Activated CD4-positive, CD25-positive, alpha-beta regulatory T cell treated with anti-CD3 and anti-CD28 coated beads, Interleukin-2, amount 50 U/mL, for 72 hours (primary cell): ENCODE results near the gene HPS1.
"Not testable (repeated sequence)": the region's sequence is repeated elsewhere in the genome, so short reads cannot be mapped to it uniquely, and the experiment has no call there.

Source experiments
- DNase-seq: peaks from one replicate; pipeline ENCODE4 v3.0.0; 2021

The HPS1 gene

DNA sequence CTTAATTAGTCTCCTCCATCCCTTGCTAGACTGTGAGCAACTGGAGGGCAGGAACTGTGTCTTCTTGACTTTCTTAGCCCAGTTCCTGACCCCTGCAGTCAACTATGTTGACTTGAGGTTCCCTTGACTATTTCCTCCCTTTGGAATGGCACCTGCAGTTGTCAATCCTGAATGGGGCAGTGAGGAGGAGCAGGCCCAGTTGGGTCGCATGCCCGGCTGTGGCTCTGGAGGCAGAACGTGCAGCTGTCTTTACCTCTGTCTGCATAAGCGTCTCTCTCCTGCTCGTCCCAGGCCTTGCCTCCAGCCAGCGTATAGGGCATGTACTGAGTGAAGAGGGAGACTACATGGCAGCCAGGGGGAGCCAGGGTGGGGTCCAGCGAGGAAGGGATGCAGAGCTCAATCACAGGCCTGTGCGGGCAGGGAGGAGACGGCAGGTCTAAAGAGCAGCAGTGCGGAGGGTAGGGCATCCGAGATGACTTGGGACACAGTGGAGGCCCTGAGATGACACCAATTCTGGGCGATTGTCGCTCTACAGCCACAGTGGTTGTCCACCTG lies 58.6 kb downstream of the HPS1 start:
- no peak for DNase-seq

DNA sequence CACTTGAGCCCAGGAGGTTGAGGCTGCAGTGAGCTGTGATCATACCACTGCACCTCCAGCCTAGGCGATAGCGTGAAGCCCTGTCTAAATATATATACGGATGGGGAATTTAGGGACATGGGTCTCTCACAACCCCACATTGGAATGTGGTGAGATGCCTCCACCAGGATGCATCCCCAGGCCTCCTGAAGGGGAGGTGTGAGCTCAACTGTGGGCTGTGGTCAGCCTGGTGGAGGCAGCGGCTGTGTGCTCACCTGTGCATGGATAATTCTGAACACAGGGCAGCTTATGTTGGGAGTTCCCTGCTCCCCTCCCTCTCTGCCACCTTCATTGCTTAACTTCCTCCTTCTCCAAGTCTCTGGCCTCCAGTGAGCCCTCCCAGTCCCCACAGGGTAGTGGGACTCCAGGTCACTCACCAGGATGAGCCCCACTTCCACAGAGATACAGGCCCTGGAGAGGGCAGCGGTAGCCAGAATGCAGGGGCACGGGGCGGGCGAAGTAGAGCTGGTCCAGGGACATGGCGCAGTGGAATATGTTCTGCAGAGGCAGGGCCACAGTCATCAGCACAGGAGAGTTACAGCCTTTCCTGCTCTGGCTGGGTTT lies 62.1 kb downstream of the HPS1 start:
- DNase-seq, result no peak

DNA sequence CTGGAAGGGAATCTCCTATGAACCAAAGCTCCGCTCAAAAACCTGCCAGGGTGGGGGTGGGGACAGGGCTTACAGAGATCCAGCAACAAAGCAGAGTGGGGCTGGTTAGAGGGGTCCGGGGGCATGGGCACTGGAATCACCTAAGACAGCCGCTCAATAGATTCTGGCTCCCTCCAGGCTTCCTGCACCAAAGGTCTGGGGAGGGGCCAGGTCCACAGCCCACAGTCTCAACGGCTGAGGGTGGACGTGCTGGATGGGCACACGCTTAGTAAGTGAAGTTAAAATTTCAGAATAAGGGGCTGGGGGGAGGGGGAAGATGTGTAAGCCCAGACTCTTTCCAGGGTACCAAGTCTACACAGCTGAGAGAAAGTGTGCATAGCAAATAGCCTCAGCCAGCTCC lies 62.9 kb downstream of the HPS1 start:
- DNase-seq, result no peak

DNA sequence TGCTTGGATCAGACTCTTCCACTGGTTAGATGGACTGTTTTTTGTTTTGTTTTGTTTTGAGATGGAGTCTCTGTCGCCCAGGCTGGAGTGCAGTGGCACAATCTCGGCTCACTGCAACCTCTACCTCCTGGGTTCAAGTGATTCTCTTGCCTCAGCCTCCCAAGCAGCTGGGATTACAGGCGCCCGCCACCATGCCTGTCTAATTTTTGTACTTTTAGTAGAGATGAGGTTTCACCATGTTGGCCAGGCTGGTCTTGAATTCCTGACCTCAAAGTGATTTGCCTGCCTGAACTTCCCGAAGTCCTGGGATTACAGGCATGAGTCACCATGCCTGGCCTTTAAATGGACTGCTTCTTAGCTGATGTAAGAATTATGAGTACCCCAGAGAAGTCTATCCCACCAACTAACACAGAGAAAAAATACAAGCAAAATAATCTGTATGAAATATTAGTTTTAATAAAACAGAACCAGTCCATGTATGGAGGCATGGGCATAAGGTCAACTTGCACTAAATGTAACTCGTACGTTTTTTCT lies 63.5 kb downstream of the HPS1 start:
- DNase-seq, result not testable (repeated sequence)

DNA sequence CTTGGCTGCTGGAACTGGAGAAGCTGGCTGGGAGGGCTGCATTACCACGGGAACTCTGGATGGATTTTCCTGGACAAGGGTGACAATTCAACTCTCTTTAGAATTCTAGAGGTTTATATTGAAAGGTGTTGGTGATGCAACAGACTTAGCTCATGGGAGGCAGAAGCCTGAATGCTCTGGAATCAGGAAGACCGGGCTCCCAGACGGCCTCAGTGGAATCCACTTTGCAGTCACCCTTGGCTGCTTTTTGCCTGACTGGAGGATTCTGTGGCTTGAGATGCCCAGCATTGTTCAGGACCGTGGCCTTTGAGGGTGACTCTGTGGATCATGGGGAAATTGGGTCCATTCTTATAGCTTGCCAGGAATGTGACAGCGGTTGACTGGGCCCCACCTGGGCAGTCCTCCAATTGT lies 64.0 kb downstream of the HPS1 start:
- DNase-seq, result no peak

DNA sequence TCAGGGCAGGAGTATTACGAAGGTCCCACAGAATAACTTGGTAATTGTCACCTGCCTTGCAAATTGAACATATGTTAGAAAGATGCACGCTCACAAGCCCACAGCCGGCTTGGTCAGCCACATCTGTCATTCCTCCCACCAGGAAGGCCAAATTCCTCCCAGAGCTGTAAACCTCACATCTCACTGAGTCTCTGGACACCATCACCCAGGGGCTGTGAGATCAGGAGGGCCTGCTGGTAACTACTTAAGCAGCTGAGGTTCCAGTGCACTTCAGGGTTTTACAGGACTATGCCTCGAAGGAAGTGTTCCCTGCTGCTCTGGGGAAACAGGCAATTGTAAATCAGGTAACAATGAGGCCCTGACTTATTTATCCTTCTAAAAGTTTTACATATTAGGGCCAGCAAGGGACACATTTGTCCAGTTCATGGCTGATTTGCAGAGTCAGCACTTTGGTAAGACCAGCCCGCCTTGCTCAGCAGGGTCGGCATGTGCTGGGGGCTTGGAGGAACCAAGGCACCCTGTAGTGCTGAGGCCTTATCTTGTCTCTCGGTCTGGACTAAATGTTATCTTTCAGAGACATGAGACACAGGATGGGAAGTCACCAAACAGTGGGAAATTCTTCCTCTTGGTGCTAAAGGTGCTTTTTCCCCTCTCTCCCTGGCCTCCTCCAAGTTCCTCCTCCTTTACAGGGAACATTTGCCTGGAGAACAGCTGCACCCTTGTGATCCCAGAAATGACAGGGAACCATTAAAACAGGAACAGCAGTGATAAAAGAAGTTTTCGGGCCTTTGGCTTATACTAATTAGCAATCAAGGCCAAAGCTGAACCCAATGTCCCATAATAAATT lies 66.0 kb downstream of the HPS1 start:
- DNase-seq, result no peak

DNA sequence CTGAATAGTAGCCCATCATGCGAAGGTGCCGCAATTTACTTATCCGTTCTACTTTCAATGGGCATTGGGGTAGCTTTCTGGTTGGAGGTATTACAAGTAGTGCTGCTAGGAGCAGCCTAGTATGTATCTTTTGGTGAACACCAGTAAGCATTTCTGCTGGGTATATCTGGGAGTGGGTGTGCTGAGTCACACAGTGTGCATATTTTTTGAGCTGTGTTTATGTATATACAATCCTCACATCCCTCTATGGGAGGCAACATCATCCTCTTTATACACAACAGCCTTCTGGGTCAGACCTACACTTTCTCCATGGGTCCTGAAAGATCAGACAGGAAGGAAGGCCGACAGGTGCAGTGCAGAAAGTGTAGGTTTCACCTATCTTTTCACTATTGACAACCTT lies 68.0 kb downstream of the HPS1 start:
- DNase-seq, result no peak

DNA sequence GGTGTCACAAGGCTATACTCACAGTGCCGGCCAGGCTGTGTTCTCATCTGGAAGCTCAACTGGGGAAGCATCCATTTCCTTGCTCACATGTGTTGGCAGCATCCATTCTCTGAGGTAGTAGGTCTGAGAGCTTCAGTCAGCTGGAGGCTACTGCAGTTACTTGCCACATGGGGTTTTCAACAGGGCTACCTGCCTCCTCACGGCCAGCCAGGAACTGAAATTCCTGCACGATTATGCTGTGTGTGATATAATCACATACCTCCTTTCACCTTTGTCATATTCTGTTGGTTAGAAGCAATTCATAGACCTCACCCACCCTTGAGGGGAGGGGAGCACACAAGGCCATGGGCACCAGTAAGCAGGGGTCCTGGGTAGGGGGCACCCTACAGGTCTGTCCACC lies 69.2 kb downstream of the HPS1 start:
- no peak for DNase-seq

DNA sequence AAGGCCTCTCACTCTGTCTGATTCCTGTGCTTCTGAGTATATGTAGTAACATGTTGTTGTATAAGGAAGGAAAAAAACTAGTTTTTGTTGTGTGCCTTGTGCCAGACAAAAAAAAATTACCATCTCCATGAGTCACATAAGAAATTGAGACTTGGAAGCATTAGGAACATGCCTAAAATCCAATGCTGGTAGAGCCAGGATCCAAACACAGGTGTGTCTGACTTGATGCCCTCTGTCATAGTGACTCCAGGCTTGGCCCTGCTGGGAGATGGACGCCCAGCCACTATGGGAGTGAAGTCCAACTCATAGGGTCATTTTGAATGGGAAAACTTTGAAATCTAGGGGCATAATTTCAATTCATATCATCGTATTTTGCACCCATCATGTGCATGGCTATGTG lies 69.7 kb downstream of the HPS1 start:
- DNase-seq, result no peak

DNA sequence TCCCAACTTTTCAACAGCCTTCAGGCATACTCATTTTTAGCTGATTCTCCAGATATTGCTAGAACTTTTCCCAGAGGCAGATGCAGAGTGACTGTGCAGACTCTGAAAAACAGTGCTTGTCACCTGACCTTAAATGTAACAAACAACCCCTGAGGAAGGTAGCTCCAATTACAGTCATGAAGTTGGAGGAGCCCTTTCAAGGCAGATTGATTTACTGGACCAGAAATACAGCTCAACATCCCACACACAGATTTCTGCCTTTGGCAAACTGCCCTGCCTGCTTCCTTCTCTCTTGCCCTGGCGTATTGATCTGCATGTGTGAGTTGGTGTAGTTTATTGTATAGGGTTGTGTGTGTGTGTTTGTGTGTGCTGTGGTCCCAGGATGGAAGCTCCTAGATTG lies 70.2 kb downstream of the HPS1 start:
- DNase-seq, result no peak

DNA sequence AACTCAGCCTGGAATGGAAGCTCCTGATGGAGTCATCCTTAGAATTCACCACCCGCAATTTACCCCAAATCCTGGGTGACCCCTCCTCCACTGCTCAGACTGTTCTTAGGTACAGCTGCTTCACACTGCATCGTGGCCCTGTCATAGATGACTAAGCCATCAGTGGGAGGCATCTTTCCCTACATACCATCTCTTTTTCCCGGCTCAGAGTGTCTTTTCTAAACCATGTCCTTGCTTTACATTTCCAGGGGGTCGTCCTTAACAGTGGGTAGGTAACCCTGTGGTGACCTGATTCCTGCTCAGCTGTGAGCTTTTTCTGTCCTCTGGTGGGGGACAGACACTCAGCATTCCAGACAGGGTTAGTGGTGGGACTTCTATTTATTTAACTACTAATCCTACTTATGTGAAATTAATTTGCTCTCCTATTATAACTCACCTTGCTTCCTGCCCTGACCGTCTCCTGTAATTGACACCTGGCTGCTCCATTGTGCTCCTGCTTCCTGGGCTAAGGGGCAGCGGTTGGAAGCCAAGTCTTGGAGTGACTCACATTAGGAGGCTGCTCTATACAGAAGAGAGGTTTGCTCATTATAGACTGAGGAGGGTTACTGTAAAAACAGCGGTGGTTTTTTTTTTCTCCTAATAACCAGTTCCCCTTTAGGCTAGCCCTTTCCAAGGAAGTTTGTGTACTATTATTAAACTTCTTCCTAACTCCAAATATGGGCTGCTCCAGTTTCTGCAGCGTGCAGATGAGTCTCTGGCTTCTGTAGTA lies 72.3 kb downstream of the HPS1 start:
- no peak for DNase-seq

DNA sequence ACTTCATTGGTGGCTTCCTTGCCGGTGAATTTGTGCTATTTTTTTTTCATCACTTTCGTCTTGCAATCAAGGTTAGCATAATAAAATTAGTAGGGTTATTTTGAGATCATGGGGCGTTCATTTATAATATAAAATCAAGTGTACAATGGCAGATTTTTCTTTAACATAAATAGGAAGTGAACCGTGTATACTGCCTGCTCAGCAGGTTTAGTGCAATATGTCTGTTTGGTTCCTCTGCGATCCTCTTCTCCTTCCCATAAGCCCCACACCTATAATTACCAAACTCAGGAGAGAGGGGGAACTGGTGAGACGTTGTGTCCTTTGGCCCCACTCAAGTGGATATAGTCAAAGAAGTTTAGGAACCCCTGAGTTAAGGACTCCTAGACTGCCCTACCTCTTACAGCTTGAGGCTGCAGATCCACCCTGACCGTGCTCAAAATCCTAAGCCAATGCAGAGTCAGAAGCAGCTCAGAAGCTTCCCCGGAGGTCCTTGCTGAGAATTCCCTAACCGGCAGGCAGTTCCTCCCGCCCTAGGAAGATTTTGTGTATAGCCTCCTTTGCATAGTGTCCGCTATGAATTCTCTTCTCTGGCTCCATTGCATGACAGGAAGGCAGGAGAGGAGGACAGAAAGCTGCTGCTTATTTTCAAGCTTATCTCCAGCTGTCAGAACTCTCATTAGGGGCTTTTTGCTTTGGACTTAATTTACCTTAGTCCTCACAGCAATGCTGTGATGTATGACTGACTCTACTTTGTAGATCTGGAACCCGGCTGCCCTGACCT lies 73.3 kb downstream of the HPS1 start:
- DNase-seq, result no peak

DNA sequence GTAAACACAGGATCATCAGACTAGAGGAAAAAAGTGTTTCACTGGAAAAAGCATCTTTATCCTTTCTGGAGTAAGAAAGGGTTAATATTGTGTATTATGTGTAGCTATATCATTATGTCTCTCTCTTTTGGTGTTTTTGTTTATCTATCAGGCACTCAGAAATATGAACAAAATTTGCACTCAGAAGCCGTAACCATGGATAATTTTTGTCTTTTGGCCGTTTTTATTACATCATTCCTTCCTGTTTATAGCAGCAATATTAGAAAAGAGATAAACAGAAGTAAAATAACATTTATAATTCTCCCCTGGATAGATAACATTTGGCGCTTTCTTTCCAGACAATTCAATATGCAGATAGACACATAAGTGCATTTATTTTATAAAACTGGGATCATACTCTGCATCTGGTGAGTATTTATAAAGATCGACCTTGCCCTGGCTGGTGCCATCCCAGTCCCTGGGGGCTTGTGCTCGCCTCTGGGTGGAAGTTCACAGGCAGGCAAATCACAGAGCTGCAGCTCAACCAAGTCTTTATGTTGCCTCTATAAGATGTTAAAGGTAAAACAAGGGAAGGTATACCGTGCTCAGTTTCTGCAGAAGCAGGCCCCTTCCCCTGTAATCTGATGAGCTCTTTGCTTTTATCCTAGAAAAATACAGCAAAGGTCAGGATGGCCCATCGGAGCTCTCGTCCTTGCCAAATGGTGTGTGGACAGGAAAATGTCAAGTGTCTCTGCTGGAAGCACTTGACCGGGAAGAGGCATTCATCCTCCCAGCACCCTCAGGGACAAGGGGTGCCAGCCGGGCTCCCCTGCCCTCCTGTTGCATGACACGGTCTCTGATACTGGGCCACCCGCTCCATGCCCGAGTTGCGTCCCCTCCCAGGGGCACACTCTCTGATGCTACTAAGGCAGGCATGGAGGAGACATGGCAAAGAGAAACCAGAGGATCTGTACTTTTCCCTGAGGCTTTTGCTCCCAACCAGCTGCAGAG lies 75.6 kb downstream of the HPS1 start:
- DNase-seq, result no peak

DNA sequence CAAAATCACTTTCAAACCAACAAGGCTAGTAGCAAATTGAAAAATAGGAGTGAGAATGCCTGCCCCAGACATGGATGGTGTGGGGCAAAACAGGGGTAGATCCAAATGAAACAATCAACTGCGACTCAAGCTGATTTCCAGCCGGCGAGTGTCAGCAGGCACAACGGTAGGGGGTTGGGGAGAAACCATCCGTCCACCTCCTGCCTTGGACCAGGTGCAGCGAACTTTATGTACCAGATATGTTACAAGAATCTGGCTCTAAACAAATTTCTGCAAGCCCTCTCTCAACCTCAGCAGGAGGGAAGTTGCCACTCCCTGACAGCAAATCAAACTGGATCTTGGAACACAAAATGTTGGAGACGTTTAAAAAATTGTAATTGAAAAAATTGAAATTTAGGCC lies 76.9 kb downstream of the HPS1 start:
- DNase-seq, result no peak

DNA sequence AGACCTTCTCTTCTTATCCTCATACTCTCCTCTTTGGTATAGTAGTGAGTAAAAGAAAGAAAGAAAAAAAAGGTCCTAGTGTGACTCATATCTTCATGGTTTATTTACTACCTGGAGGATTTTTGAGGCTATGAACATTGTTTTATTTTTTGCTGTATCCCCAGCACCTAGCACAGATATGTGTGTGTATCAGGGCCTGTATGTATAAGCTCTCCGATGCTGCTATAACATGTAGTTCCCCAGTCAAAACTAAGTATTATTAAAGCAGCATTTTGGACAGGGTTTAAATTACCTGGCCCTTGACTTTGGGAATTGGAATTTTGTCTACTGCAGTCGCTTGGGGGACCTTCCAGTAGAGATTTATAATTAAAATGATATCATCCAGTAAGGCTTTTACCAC lies 78.1 kb downstream of the HPS1 start:
- DNase-seq, result no peak

DNA sequence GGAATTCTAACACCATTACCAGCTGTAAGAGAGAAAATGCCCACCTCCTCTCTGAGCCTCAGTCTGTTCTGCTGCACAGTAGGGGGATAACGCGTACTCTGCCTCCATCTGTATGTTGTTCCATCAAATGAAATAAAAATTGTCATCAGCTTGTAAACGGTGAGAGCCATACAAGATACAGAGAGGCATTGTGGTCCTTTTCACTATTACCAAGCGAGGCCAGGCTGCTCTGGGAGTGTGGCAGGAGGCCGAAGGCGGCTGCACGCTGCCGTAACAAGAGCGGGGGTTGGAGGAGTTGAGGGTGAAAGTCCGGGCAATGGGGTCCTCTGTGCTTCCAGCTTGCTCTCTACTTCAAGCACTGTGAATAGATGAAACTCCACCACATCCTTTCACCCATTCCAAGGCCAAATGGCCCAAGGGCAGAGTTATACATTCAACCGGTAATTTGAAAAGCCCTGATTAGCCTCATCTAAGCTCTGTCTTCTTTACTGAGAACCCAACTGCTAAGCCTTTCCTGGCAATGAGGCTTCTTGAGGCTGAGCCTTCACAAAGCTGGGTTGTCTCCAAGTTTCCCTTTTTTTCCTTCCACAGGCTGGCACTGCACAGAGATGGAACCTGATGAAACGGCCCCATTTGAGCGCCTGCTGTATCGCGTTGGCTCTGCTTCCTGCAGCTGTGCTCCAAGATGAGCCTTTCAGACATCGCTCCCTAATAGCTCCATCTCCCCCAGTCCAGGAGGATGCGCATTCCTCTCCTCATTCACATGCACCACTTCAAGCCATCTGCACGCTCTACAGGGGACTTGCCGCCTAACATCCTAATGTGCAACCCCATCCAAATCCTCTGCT lies 78.9 kb downstream of the HPS1 start:
- DNase-seq, result no peak
